ENCODE measurements around the gene RBM28. TPM values are rescaled to one million over a fixed set of nuclear protein-coding genes. Genes with fewer than 3 reads are reported as not detected.

The RBM28 gene
- total RNA-seq, 1 donor from 2014 or later = 56.7 TPM

- Mint-ChIP-seq H3K4me3 (ENCODE audit: low read depth) (no peak overlapping the region), H3K9me3 (ENCODE audit: low read depth) (no peaks in the 10 kb centered on the region), H3K36me3 (ENCODE audit: insufficient read depth) (peaks cover 1% of the 10 kb centered on the region), H3K4me1 (ENCODE audit: low read depth) (peaks cover 22% of the 10 kb centered on the region), H3K27me3 (peaks cover 5% of the 10 kb centered on the region), H3K27ac (no peak overlapping the region)
- DNase-seq (ENCODE audit: low spot score, unreplicated experiment) = no peak
- TF ChIP-seq CTCF (IDR thresholded peaks at IDR 0.05; ENCODE audit: unreplicated experiment) = no peak
Observed at GRCh38 chr7:128255271-128255670, 88.4 kb downstream of the RBM28 start.

GRCh38 chr7:128254470-128254869, 89.2 kb downstream of the RBM28 start:
- Mint-ChIP-seq H3K27ac (no peak overlapping the region), H3K4me3 (ENCODE audit: low read depth) (no peak overlapping the region), H3K9me3 (ENCODE audit: low read depth) (no peaks in the 10 kb centered on the region), H3K36me3 (ENCODE audit: insufficient read depth) (peaks cover 1% of the 10 kb centered on the region), H3K27me3 (peaks cover 12% of the 10 kb centered on the region), H3K4me1 (ENCODE audit: low read depth) (peaks cover 14% of the 10 kb centered on the region)
- TF ChIP-seq CTCF (IDR thresholded peaks at IDR 0.05; ENCODE audit: unreplicated experiment) = no peak
- no peak for DNase-seq (ENCODE audit: low spot score, unreplicated experiment)

- no peak overlapping the region for H3K27ac Mint-ChIP-seq
- peaks cover 8% of the 10 kb centered on the region for H3K4me1 Mint-ChIP-seq (ENCODE audit: low read depth)
- DNase-seq (ENCODE audit: low spot score, unreplicated experiment) = no peak
- peaks cover 14% of the 10 kb centered on the region for H3K27me3 Mint-ChIP-seq
- TF ChIP-seq CTCF (IDR thresholded peaks at IDR 0.05; ENCODE audit: unreplicated experiment) = no peak
- no peaks in the 10 kb centered on the region for H3K9me3 Mint-ChIP-seq (ENCODE audit: low read depth)
- H3K36me3 Mint-ChIP-seq (ENCODE audit: insufficient read depth) = peaks cover 1% of the 10 kb centered on the region
- H3K4me3 Mint-ChIP-seq (ENCODE audit: low read depth) = no peak overlapping the region
Observed at GRCh38 chr7:128253701-128254100, 90.0 kb downstream of the RBM28 start.

- no peaks in the 10 kb centered on the region for H3K9me3 Mint-ChIP-seq (ENCODE audit: low read depth)
- no peak overlapping the region for H3K4me3 Mint-ChIP-seq (ENCODE audit: low read depth)
- no peaks in the 10 kb centered on the region for H3K36me3 Mint-ChIP-seq (ENCODE audit: insufficient read depth)
- peaks cover 19% of the 10 kb centered on the region for H3K27me3 Mint-ChIP-seq
- no peak overlapping the region for H3K27ac Mint-ChIP-seq
- no peak for DNase-seq (ENCODE audit: low spot score, unreplicated experiment)
- H3K4me1 Mint-ChIP-seq (ENCODE audit: low read depth) = no peaks in the 10 kb centered on the region
- TF ChIP-seq CTCF (IDR thresholded peaks at IDR 0.05; ENCODE audit: unreplicated experiment) = no peak
Observed at GRCh38 chr7:128251337-128251736, 92.4 kb downstream of the RBM28 start.

Other genes starting within 250 kb of the RBM28 start
- gene LEP, start 102.6 kb downstream of the RBM28 start, total RNA-seq = not detected in 2 replicates
- gene PRRT4, start 17.8 kb upstream of the RBM28 start, total RNA-seq = 0.86 and 2.9 TPM in 2 replicates
- 23.4 and 28.4 TPM in 2 replicates for gene IMPDH1, start 66.1 kb upstream of the RBM28 start, total RNA-seq
- 36.8 TPM in 2 replicates for gene HILPDA, start 112.0 kb upstream of the RBM28 start, total RNA-seq
- gene METTL2B, start 132.8 kb upstream of the RBM28 start, total RNA-seq = 36.9 and 37.0 TPM in 2 replicates